Motor neuron (in vitro differentiated cells): ENCODE data around the gene RPA1. TPM values are rescaled to one million over a fixed set of nuclear protein-coding genes. Genes with fewer than 3 reads are reported as not detected.
"Not testable (repeated sequence)": the region's sequence is repeated elsewhere in the genome, so short reads cannot be mapped to it uniquely, and the experiment has no call there.

Experiments
- ATAC-seq, 8 experiments: fragments of 200-7000 bp; cut with Tn5 transposase; replicated peaks in 6 of 8; 2 replicates each; pipeline ENCODE4 v1.8.0; 2021; ENCODE audit warnings: mild to moderate bottlenecking in 8 of 8, moderate library complexity in 8 of 8
- H3K27ac ChIP-seq, 2 donors: fragments of 250-450 bp; sonication (Bioruptor Pico); 2 replicates each; pipeline ENCODE4 v1.9.0; 2021; ENCODE audit warnings: antibody characterized with exemption in 2 of 2, mild to moderate bottlenecking in 2 of 2, moderate library complexity in 1 of 2
- H3K4me1 ChIP-seq, 2 donors: fragments of 250-450 bp; sonication (Bioruptor Pico); replicated peaks in 1 of 2; 2 replicates each; pipeline ENCODE4 v1.6.1; 2021; ENCODE audit warnings: antibody characterized with exemption in 2 of 2, mild to moderate bottlenecking in 2 of 2, moderate library complexity in 1 of 2
- H3K4me3 ChIP-seq, 5 donors: fragments of 250-450 bp; sonication (Bioruptor Pico); 2 replicates each; pipeline ENCODE4 v1.9.0; 2021; ENCODE audit warnings: antibody characterized with exemption in 5 of 5, mild to moderate bottlenecking in 5 of 5, moderate library complexity in 4 of 5
- WGBS, 10 experiments: fragments of 450-650 bp; shearing (Covaris generic); methylation state at CpG; one replicate each; pipeline ENCODE4 v1.0.0; 2022; 5-methylcytosine and 5-hydroxymethylcytosine counted together
- in situ Hi-C, 9 experiments: fragments of 400-800 bp; cut with MboI; loops; one replicate each; pipeline ENCODE4 v1.15.0; 2021; ENCODE audit warnings: low sequenced_read_pairs in 9 of 9, low pct_unique_long_range_greater_than_20kb in 2 of 9; ENCODE audit not compliant: unreplicated experiment in 9 of 9
- total RNA-seq, 8 experiments: library from RNA; unstranded; fragments of 300-600 nt; gene quantifications; 2 replicates each; pipeline versions ENCODE4 v1.2.3 to v1.2.4, GENCODE V29; 2022

Gene RPA1
- total RNA-seq, 8 experiments from 2014 or later: 7.9 to 52.8 (median 16.9) TPM

DNA sequence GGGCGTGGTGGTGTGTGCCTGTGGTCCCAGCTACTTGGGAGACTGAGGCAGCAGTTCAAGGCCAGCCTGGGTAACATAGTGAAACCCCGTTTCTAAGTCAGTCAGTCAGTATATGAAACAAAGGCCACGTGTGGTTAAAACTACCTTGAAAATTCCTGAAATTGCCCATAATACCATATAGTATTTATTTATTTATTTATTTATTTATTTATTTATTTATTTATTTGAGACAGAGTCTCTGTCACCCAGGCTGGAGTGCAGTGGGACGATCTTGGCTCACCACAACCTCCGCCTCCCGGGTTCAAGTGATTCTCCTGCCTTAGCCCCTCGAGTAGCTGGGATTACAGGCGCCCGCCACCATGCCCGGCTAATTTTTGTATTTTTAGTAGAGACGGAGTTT is 65.7 kb downstream of the RPA1 start:
- WGBS, 10 experiments: 87 to 100% (median 100%) methylated on average over 2 to 9 of the region's 11 CpGs; no CpG with 5 or more reads in 1 of the 10 experiments
- in situ Hi-C loops: loop anchor here in 1 of 9 experiments (25.0 kb wide), 1 partner anchor 367 kb away; no protein-coding TSS in a partner anchor
- not testable (repeated sequence) for H3K4me1 ChIP-seq, H3K27ac ChIP-seq, H3K4me3 ChIP-seq, ATAC-seq

DNA sequence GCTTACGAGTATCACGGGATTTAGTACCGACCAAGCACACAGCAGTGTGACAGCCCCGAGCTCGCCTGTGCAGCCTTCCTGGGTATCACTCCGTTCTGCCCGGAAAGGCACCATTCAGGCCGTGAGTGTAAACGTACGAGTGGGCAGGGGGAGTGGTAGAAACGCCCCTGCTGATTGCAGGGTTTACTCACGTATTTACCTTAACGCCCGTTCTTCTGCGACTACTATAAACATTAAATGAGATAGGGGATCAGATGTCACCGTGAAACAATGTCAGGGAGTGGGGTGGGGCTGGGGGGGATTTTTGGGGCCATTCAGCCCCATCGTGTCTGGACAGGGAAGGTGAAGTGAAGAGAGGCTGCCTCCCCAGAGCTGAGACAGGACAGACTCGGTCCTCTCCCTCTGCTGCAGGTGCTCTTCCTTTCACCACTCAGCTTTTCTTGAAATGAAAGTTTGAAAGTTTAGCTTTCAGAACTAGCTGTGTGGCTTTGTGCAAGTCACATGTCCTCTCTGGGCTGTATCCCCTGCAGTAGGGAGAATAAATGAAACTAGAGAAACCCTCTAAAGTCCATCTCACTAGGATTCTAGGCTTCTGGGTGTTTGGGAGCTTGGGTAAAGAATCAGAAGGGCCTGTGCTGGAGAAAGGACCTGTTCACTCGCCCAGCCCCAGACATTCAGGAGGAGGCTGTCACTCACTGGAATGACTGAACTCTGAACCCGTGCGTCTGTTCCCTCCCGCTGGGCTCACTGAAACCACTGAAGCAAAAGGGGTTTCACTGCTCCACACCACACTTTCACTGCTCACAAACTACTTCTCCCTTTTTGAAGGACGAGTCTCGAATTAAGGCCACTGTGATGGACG is 66.7 kb downstream of the RPA1 start:
- ATAC-seq: no peak
- no peaks in the 10 kb centered on the region for H3K4me1 ChIP-seq
- no peak overlapping the region for H3K27ac ChIP-seq
- no peak overlapping the region for H3K4me3 ChIP-seq
- WGBS, 10 experiments: 87 to 100% (median 93%) methylated on average over 2 to 19 of the region's 25 CpGs; no CpG with 5 or more reads in 4 of the 10 experiments
- in situ Hi-C loops: loop anchor here in 1 of 9 experiments (25.0 kb wide), 1 partner anchor 366 kb away; no protein-coding TSS in a partner anchor

DNA sequence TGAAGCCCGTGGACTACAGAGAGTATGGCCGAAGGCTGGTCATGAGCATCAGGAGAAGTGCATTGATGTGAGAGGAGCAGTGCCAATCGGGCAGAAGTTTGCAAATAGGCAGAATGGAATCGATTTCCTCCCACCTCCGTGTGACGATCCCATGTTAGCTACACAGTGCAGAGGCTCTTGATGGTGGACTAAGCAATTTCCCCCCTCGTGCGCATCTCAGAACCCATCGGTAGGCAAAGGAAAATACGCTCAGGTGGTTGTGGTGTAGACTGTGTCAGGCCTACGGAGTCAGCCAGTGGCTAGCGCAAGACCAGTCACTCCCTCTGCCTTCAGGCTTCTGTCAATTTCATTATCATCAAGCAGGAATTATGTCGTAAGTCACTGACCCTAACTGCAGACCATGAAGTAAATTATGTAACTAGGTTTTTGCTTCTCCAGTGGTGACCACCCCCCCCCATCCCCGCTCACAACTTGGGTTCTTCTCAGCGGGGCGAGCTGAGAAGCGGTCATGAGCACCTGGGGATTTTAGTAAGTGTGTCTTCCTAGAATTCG is 67.4 kb downstream of the RPA1 start:
- H3K4me1 ChIP-seq: no peaks in the 10 kb centered on the region
- H3K4me3 ChIP-seq: no peak overlapping the region
- ATAC-seq: no peak
- in situ Hi-C loops: loop anchor here in 1 of 9 experiments (25.0 kb wide), 1 partner anchor 365 kb away; no protein-coding TSS in a partner anchor
- WGBS, 10 experiments: 83 to 100% (median 95%) methylated on average over 1 to 14 of the region's 18 CpGs; no CpG with 5 or more reads in 1 of the 10 experiments
- no peak overlapping the region for H3K27ac ChIP-seq

DNA sequence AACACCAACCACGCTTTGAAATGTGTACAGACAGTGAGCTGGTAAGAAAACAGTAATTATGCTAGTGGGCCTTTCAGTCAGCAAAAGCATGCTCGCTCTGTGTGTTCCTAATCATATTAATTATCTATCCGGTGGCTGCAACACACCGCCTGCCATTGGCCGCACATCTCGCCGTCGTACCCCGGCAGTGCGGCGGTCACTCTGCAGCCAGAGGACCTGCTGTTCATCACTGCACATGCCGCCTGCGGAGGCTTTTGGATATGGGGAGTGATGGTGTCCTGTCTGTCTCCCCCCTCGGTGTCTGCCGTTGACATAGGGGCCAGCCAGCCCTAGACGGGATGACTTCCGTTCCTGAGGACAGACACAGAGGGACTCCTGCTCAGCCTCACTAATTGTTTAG is 68.5 kb downstream of the RPA1 start:
- 81 to 100% (median 96%) methylated on average over 1 to 8 of the region's 17 CpGs; no CpG with 5 or more reads in 4 of the 10 experiments for WGBS, 10 experiments
- no peak overlapping the region for H3K4me3 ChIP-seq
- peak in 1 of 8 experiments; percentile 70 for ATAC-seq
- no peaks in the 10 kb centered on the region for H3K4me1 ChIP-seq
- no peak overlapping the region for H3K27ac ChIP-seq
- in situ Hi-C loops: loop anchor here in 1 of 9 experiments (25.0 kb wide), 1 partner anchor 364 kb away; no protein-coding TSS in a partner anchor

DNA sequence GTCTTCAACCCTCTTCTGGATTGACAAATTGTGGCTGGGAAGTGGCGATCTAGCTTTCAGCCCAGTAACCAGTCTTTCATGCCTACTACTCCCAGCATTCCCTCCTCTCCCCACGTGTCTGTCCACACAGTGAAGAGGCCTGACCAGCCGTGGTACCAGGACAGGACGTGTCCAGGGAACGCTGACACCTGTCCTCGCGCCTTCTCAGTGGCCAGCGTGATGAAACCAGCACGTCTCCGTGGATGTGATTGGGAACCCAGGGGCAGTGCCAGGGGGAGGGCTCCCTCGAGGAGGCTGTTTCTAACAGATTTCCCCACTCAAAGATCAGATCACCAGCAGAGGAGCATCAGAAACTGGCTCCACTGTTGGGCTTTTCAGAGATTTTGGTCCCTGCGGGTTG is 69.1 kb downstream of the RPA1 start:
- in situ Hi-C loops: loop anchor here in 1 of 9 experiments (25.0 kb wide), 1 partner anchor 363 kb away; no protein-coding TSS in a partner anchor
- ATAC-seq: peak in 1 of 8 experiments; percentile 31
- Histone ChIP-seq H3K4me1 (no peaks in the 10 kb centered on the region), H3K4me3 (no peak overlapping the region), H3K27ac (no peak overlapping the region)
- WGBS, 10 experiments: 83 to 100% (median 93%) methylated on average over 1 to 9 of the region's 12 CpGs; no CpG with 5 or more reads in 4 of the 10 experiments

DNA sequence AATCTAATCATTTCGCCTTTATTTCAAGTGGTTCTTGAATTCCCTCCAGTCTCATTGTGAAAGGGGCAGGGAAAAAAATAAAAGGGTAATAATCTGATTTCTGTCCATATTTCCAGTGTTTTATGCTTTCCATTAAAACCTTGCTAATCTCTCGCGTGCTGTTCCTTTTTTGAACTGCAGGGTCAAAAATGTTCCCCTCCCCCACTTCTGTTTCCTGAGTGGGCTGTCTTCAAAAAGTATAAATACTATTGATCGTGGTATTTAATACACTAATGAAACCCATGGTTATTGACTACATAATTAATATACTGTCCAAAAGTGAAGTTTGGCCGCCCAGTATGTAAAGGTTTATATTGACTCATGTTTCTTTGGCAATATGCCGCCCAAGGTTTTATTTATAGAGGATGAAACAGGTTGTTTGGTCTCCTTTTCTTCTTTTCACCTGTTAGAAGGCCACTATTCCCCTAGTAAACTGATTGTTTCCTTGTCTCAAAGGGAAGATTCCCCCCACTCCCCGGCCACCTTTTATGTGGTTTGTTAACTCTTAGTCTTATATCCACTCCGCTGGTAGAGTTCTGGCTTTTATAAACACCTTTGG is 69.7 kb downstream of the RPA1 start:
- Histone ChIP-seq H3K4me1 (peaks cover 3% of the 10 kb centered on the region in 2 donors), H3K4me3 (no peak overlapping the region), H3K27ac (no peak overlapping the region)
- in situ Hi-C loops: loop anchor here in 1 of 9 experiments (25.0 kb wide), 1 partner anchor 363 kb away; no protein-coding TSS in a partner anchor
- 67 to 94% (median 90%) methylated on average over 2 to 8 of the region's 8 CpGs for WGBS, 10 experiments
- ATAC-seq: no peak

DNA sequence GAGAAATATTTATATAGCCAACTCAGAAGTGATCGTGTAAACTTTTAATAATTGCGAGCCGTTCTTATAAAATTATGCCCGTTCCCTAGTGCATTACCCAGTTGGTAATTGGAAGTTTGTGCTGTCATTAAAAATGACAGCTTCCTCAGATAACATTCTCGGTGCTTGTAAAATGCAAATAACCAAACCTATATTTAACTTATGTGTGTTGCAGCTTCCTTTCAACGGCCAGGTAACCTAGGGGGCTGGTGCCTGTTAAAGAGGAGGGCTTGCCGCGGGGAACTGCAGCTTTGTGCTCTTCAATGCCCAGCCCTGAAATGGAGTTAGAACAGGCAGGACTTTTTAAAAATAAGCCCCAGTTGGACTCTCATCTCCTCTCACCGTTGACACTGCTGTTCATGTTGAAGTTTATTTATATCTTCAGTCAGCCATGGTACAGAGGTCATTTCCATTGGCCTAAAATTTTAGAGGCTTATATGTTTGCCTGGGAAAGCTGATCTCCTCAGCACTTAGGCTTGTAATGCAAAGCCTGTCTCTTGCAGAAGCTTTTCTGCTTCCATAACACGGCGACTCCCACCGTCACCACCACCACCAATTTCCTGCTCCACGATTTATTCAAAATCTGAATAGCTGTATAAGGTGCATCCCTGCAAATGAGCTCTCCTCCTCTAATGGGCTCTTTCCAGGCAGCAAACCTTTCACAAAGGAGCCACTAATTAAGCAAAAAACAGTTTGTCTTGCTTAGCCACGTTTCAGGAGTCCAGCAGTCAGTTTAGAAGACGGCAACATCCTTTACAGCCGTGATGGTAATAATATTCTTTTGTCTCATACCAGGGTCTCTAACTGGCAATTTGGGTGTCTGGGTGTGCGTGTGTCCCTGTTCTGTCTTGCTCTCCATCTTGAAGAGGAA is 74.7 kb downstream of the RPA1 start:
- in situ Hi-C loops: loop anchor here in 5 of 9 experiments (5.0 to 25.0 kb wide), 5 partner anchors 120 to 383 kb away; partner anchors contain the start of genes RTN4RL1 (in 4 of the 5), DPH1 (in 3 of the 5) and OVCA2 (in 2 of the 5)
- no peak for ATAC-seq
- Histone ChIP-seq H3K4me3 (no peak overlapping the region), H3K4me1 (peaks cover 34 to 50% of the 10 kb centered on the region in 2 donors), H3K27ac (peak overlapping the region in 1 of 2 donors; percentile 9)
- 30 to 94% (median 56%) methylated on average over 2 to 16 of the region's 17 CpGs for WGBS, 10 experiments

DNA sequence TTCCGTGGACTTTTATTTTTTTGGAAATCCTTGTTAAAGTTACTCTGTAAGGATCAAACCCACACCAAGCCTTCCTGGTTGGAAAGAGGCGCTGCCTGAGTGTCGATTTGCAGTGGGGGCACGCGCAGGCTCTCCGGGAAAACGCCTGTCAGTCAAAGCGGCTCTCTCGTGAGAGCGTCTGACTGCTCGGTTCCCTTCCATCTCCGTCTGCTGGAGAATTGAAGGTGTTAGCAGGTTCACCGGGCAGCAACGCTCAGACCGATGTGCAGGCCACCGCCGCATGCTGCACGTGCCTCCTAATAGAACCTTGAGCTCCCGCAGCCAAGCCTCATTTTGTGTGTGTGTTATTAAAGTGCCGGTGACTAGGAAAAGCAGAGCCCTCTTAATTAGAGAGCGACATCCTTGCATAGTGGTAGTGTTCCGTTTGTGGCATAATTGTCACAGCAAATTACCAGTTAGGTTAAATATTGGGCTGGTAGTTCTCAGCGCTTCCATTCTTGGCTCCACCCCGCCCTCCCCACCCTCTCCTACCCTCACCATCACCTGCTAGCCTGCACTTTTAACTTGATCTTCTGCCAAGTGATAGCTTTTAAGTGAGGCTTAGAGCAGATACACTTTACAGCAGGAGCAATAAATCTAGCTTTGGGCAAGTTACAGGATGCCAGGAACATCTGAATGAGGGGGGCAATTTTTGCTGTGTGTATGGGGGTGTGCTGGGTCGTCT is 75.5 kb downstream of the RPA1 start:
- Histone ChIP-seq H3K4me1 (peaks cover 36 to 57% of the 10 kb centered on the region in 2 donors), H3K4me3 (peak overlapping the region in 1 of 5 donors; percentile 2), H3K27ac (peak overlapping the region in 1 of 2 donors; percentile 9)
- ATAC-seq: peak in 5 of 8 experiments; percentile 33 to 58 (median 51)
- 1 to 83% (median 13%) methylated on average over 1 to 12 of the region's 25 CpGs; no CpG with 5 or more reads in 3 of the 10 experiments for WGBS, 10 experiments
- in situ Hi-C loops: loop anchor here in 5 of 9 experiments (5.0 to 25.0 kb wide), 5 partner anchors 119 to 382 kb away; partner anchors contain the start of genes RTN4RL1 (in 4 of the 5), DPH1 (in 3 of the 5) and OVCA2 (in 2 of the 5)

DNA sequence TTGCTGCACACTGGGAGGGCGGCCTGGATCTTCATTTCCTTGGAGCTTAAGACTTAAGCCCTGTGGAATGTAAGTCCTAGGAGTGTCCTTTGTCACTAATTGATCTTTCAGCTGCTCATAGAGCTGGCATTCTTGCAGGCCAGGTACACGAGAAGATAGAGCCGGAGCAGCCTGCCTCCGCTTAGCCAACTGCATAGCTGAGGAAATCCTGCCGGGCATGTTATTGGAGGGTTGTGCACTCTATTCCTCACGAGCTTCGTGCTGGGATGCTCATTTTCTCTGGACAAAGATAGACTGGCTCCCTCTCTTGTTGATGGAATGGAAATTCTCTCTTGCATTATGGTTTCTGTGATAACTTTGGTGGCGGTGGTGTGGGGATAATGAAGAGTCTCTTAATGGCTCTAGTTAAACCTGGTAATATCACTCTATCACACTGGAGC is 76.9 kb downstream of the RPA1 start:
- in situ Hi-C loops: loop anchor here in 5 of 9 experiments (5.0 to 25.0 kb wide), 5 partner anchors 118 to 381 kb away; partner anchors contain the start of genes RTN4RL1 (in 4 of the 5), DPH1 (in 3 of the 5) and OVCA2 (in 2 of the 5)
- peak in 3 of 8 experiments; percentile 5 to 12 (median 12) for ATAC-seq

DNA sequence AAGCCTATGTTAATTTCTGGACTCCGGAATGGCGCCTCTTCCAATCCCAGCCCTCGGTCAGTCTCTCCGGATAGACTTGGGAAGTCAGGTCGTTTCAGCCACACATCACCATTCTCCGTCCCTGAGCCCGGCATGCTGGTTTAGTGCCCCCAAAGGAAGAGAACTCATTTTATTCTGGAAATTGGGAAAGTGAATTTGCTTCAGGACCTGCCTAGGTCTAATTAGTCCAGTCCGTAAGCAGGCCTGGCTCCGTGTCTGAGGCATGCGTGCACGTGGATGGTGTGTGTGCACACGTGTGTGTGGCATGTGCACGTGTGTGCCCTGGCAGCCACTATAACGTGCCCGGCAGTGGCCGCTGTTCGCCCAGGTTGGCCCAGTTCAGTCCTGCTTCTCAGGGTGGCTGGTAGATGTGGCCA is 77.4 kb downstream of the RPA1 start:
- 26 to 100% (median 52%) methylated on average over 1 to 12 of the region's 17 CpGs; no CpG with 5 or more reads in 4 of the 10 experiments for WGBS, 10 experiments
- Histone ChIP-seq H3K4me3 (no peak overlapping the region), H3K4me1 (peaks cover 36 to 57% of the 10 kb centered on the region in 2 donors), H3K27ac (no peak overlapping the region)
- ATAC-seq: peak in 4 of 8 experiments; percentile 10 to 36 (median 25)
- in situ Hi-C loops: loop anchor here in 5 of 9 experiments (5.0 to 25.0 kb wide), 5 partner anchors 118 to 380 kb away; partner anchors contain the start of genes RTN4RL1 (in 4 of the 5), DPH1 (in 3 of the 5) and OVCA2 (in 2 of the 5)

More for the DNA sequence above, 76.9 kb downstream of the RPA1 start:
- H3K4me3 ChIP-seq: no peak overlapping the region
- 15 to 78% (median 50%) methylated on average over 1 to 7 of the region's 8 CpGs; no CpG with 5 or more reads in 1 of the 10 experiments for WGBS, 10 experiments
- H3K27ac ChIP-seq: no peak overlapping the region
- H3K4me1 ChIP-seq: peaks cover 36 to 57% of the 10 kb centered on the region in 2 donors
